DOHH2 (cell line): ENCODE data around the gene EDEM1.
A peak's percentile ranks its signal among the peaks of the same experiment; 100 is the strongest.

Experiments used
- H3F3A ChIP-seq: fragments of 200-600 bp; sonication (generic), shearing (Covaris generic); 2 replicates; pipeline ENCODE4 v1.6.0; 2016; ENCODE audit warnings: antibody characterized with exemption, mild to moderate bottlenecking; ENCODE audit not compliant: control insufficient read depth, insufficient read depth
- H3K27ac ChIP-seq: fragments of 200-600 bp; sonication (generic); 2 replicates; pipeline ENCODE4 v1.5.1; 2014; ENCODE audit warnings: low read depth, mild to moderate bottlenecking, low read length, moderate library complexity
- H3K27me3 ChIP-seq: fragments of 200-600 bp; sonication (generic); 2 replicates; pipeline ENCODE4 v1.6.1; 2014; ENCODE audit warnings: mild to moderate bottlenecking, low read length, mixed read lengths; ENCODE audit not compliant: control insufficient read depth
- H3K36me3 ChIP-seq: fragments of 200-600 bp; sonication (generic); 2 replicates; pipeline ENCODE4 v1.6.1; 2014; ENCODE audit warnings: mild to moderate bottlenecking, low read length, moderate library complexity, mixed read lengths; ENCODE audit not compliant: control insufficient read depth
- H3K4me1 ChIP-seq: fragments of 200-600 bp; sonication (generic); 2 replicates; pipeline ENCODE4 v1.6.1; 2014; ENCODE audit warnings: mild to moderate bottlenecking, low read length, mixed read lengths; ENCODE audit not compliant: control insufficient read depth
- H3K4me2 ChIP-seq: fragments of 200-600 bp; sonication (generic); 2 replicates; pipeline ENCODE4 v1.6.0; 2014; ENCODE audit warnings: mild to moderate bottlenecking, low read length, moderate library complexity
- H3K4me3 ChIP-seq: fragments of 200-600 bp; sonication (generic); 2 replicates; pipeline ENCODE4 v1.5.1; 2014; ENCODE audit warnings: mild to moderate bottlenecking, low read length, mixed read lengths
- H3K79me2 ChIP-seq: fragments of 200-600 bp; sonication (generic); 2 replicates; pipeline ENCODE4 v1.6.1; 2014; ENCODE audit warnings: mild to moderate bottlenecking, low read length, mixed read lengths; ENCODE audit not compliant: control insufficient read depth
- H3K9me2 ChIP-seq: fragments of 200-600 bp; sonication (generic); replicated peaks from 2 replicates; pipeline ENCODE4 v1.6.1; 2014; ENCODE audit warnings: mild to moderate bottlenecking, low read length, mixed read lengths; ENCODE audit not compliant: control insufficient read depth
- H3K9me3 ChIP-seq: fragments of 200-600 bp; sonication (generic); 2 replicates; pipeline ENCODE4 v1.6.1; 2014; ENCODE audit warnings: antibody characterized with exemption, low read length, mixed read lengths; ENCODE audit not compliant: control insufficient read depth, insufficient read depth
- H4K20me1 ChIP-seq: fragments of 200-600 bp; sonication (generic); 2 replicates; pipeline ENCODE4 v1.6.0; 2014; ENCODE audit warnings: low read depth, mild to moderate bottlenecking, antibody characterized with exemption, low read length, moderate library complexity; ENCODE audit not compliant: control insufficient read depth, insufficient read depth
- EZH2phosphoT487 ChIP-seq: fragments of 200-600 bp; sonication (generic); IDR thresholded peaks from 2 replicates; pipeline ENCODE4 v1.6.1; 2017; ENCODE audit warnings: borderline replicate concordance, mild to moderate bottlenecking, antibody characterized with exemption, low read length, moderate library complexity, mixed read lengths
- TF ChIP-seq, protein P1 (sequence below): fragments of 200-600 bp; sonication (generic); IDR thresholded peaks from one replicate; pipeline ENCODE4 v1.5.1; 2014; ENCODE audit warnings: antibody characterized with exemption, mild to moderate bottlenecking, low read depth, low read length; ENCODE audit not compliant: poor library complexity, severe bottlenecking

Gene EDEM1

DNA sequence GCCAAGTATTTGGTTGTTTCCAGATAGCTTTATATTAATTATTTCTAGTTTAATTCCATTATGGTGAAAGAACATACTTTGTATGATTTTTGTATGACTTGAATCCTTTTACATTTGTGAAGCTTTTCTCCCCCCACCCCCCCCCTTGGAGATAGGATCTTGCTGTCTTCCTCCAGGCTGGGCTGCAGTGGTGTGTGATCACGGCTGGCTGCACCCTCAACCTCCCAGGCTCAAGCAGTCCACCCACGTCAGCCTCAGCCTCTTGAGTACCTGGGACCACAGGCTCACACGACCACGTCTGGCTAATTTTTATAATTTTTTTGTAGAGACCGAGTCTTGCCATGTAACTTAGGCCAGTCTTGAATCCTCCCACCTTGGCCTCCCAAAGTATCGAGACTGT is 35.9 kb upstream of the EDEM1 start:
- Histone ChIP-seq H3K4me3 (0 out of 2 replicates have a peak overlapping the region, but pooled peaks have one; percentile 4), H3K27ac (no peak overlapping the region), H3K9me2 (no peaks in the 10 kb centered on the region), H3K4me2 (peak overlapping the region; percentile 36), H3K79me2 (peaks cover 99% of the 10 kb centered on the region), H3K27me3 (no peaks in the 10 kb centered on the region), H3K9me3 (peaks cover 3% of the 10 kb centered on the region; the same call in 1 of the 2 replicates), H3K4me1 (peaks cover 44% of the 10 kb centered on the region), H4K20me1 (no peaks in the 10 kb centered on the region; the same call in 1 of the 2 replicates), H3K36me3 (peaks cover 10% of the 10 kb centered on the region), H3F3A (no peaks in the 10 kb centered on the region)
- TF ChIP-seq, protein P1, sequence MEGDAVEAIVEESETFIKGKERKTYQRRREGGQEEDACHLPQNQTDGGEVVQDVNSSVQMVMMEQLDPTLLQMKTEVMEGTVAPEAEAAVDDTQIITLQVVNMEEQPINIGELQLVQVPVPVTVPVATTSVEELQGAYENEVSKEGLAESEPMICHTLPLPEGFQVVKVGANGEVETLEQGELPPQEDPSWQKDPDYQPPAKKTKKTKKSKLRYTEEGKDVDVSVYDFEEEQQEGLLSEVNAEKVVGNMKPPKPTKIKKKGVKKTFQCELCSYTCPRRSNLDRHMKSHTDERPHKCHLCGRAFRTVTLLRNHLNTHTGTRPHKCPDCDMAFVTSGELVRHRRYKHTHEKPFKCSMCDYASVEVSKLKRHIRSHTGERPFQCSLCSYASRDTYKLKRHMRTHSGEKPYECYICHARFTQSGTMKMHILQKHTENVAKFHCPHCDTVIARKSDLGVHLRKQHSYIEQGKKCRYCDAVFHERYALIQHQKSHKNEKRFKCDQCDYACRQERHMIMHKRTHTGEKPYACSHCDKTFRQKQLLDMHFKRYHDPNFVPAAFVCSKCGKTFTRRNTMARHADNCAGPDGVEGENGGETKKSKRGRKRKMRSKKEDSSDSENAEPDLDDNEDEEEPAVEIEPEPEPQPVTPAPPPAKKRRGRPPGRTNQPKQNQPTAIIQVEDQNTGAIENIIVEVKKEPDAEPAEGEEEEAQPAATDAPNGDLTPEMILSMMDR = no peak
- no peak for TF ChIP-seq EZH2phosphoT487

DNA sequence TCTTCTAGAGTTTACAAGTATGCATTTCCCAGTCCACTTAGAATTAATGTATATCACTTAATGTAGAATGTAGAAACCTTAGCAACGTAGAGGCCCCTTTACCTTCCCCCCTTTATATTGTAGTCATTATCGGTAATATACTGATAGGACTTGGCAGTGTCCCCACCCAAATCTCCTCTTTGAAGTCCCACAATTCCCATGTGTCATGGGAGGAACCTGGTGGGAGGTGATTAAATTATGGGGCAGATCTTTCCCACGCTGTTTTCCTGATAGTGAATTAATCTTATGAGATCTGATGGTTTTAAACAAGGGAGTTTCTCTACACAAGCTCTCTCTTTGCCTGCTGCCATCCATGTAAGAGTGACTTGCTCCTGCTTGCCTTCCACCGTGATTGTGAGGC is 34.4 kb upstream of the EDEM1 start:
- H3K4me3 ChIP-seq = no peak overlapping the region
- H3K9me2 ChIP-seq = no peaks in the 10 kb centered on the region
- no peaks in the 10 kb centered on the region for H3K9me3 ChIP-seq
- H3K79me2 ChIP-seq = peaks cover 99% of the 10 kb centered on the region
- TF ChIP-seq EZH2phosphoT487 = no peak
- TF ChIP-seq, protein P1 = no peak
- H4K20me1 ChIP-seq = no peaks in the 10 kb centered on the region; the same call in none of the 2 replicates
- H3K4me2 ChIP-seq = no peak overlapping the region
- H3K27me3 ChIP-seq = no peaks in the 10 kb centered on the region
- no peak overlapping the region for H3K27ac ChIP-seq
- peaks cover 43% of the 10 kb centered on the region for H3K4me1 ChIP-seq
- H3F3A ChIP-seq = no peaks in the 10 kb centered on the region
- H3K36me3 ChIP-seq = peaks cover 8% of the 10 kb centered on the region; the same call in 1 of the 2 replicates

DNA sequence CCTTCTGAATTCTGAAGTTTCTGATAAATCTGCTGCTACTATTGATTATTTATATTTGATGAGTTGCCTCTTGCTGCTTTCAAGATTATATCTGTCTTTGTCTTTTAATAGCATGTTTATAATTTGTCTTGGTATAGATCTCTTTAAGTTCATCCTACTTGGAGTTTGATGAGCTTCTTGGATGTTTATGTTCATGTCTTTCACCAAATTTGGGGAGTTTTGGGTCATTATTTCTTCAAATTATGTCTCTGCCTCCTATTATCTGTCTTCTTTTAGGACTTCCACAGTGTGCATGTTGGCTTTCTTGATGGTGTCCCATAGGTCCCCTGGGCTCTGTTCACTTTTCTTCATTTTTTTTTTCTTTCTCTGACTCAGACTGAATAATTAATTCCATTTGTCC is 32.3 kb upstream of the EDEM1 start:
- no peak overlapping the region for H3K27ac ChIP-seq
- H3K9me2 ChIP-seq = no peaks in the 10 kb centered on the region
- no peaks in the 10 kb centered on the region; the same call in none of the 2 replicates for H4K20me1 ChIP-seq
- H3K4me1 ChIP-seq = peaks cover 50% of the 10 kb centered on the region
- no peak overlapping the region for H3K4me2 ChIP-seq
- no peaks in the 10 kb centered on the region for H3K27me3 ChIP-seq
- peaks cover 96% of the 10 kb centered on the region for H3K79me2 ChIP-seq
- H3F3A ChIP-seq = no peaks in the 10 kb centered on the region
- no peak overlapping the region for H3K4me3 ChIP-seq
- H3K9me3 ChIP-seq = no peaks in the 10 kb centered on the region
- 0 out of 2 replicates have a peak, but pooled peaks cover 3% of the 10 kb centered on the region for H3K36me3 ChIP-seq
- TF ChIP-seq, protein P1 = no peak
- no peak for TF ChIP-seq EZH2phosphoT487
